Activated T-helper 1 cell treated with anti-CD3 and anti-CD28 coated beads, Interleukin-2, amount 50 U/mL, for 16 hours (primary cell): ENCODE measurements around the gene PLAAT1.

ENCODE experiments used
- DNase-seq, 2 donors: peaks; one replicate each; pipeline ENCODE4 v3.0.0-alpha.2; 2020; ENCODE audit warnings: low read depth in 1 of 2, low spot score in 1 of 2

PLAAT1 gene

DNA sequence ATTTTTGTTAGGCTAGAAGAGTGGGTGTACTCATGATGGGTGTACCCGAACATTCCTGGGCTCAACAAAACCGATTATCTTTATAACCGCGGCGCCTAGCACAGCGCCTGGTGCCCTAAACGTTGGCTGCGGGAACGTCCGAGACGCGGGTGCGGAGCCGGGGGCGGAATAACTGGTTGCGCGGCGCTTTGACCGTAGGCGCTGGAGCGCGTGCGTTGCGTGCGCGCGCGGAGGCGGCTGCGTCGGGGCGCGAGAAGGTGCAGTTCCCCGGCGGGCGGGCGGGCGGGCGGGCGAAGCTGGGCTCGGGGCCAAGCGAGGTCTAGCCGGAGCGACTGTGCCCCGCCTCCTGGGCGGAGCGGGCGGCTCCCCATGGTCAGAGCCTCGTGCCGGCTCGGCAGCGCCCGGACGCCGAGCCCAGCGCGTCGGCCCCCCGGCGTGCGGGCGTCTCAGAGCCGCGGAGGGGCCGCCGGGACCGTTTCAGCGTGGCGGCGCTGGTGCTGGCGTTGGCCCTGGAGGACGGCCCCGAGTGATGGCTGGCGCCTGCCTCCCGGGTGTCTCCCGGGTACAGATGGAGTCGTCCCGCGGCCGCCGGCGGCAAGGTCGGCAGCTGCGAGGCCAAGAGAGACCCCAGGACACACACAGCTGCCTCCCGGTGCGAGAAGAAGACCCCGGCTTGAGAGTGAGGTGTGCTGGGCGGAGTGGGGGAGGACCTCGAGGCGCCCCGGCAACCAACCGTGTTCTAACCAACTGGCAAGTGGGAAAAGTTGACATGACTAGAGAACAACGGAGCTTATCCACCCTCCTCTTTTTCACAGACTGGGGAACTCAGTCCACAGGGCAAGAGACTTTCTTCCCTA, at the start of gene PLAAT1:
Gene PLAAT1, plus strand, starts transcription at position 373 of the 857 bp plus-strand sequence. CDS start 14,429 bp downstream, outside the sequence.
- no peak for DNase-seq

DNA sequence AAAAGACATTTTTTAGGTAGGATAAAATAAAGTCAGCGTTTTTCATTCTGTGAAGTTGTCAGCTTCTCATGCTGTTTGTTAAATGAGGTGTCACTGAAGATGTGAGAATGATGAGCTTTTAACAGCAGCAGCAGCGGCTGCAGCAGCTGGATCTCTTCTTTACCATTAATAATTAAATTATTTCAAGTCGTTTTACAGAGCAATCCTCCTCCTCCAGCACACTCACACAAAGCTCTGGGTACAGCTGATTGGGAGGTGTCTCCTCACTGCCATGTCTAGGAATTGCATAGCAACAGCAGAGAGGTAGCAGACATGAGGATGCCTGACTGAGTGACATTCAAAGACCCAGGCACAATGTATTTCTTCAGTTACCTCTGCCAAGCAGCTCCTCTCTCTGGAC, 46.7 kb upstream of the PLAAT1 start:
- DNase-seq: no peak

GRCh38 chr3:193196746-193197145, 44.3 kb upstream of the PLAAT1 start:
- DNase-seq: no peak

DNA sequence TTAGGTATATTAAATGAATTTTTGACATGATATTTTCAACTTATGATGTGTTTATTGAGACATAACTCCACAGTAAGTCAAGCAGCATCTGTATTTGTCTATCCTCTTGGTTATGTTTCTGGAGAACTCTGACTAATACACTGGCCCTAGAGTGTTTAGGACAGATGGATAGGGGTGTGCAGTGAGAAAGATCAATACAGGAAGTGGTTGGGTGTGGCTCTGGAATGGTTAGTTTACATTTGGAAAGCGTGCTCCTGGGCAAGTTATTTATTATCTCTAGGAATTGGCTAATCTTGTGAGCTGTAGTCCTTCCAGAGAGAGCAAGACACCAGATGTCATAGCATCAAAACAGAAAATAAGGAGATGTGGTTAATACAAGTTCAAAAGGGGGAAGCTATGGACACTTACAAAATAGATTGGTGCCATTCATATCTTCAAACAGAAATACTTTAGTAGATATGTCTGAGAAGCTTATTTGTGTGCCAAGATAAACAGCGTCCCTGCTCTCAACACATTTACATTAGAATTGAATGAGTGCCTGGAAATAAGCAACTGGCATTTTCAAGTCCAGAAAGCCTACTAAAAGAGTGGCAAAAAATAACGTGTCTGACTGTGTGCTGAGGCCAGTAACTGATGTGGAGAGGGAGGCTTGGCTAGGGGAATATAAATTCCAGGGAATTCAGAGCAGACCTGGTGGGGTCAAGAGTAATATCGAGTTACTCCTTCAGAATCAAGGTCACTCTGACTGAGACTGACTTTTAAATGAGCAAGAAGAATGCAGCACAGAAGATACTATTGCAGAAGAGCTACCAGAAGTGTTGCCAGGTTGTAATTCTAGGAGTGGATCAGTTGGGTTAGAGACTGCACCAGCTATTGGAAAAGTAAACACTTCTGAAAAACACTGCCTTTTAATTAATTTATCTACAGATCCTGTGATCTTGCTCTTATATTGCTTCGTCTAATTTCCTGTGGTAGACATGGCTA, 33.4 kb upstream of the PLAAT1 start:
- DNase-seq: no peak

GRCh38 chr3:193210618-193211017, 30.4 kb upstream of the PLAAT1 start:
- DNase-seq: no peak

DNA sequence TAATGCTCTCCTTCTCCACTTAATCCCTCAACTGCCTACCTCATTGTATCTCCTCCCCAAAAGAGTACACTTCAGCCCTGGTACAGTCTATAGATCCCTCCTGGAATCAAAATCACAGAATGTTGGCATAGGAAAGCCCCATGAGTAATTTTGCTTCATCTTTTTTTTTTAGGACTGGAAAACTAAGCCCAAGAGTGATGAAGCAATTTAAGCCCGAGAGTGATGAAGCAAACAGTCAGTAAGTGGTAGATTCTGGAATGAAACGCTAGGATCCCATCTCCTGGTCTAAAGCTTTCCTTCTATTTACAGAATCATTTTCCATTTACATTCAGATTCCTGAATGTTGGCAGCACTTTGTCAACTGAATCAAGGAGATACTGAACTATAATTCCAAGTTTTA, 29.8 kb upstream of the PLAAT1 start:
- DNase-seq: no peak

- no peak for DNase-seq
These were observed 29.0 kb upstream of the PLAAT1 start for GRCh38 chr3:193211984-193212383.

DNA sequence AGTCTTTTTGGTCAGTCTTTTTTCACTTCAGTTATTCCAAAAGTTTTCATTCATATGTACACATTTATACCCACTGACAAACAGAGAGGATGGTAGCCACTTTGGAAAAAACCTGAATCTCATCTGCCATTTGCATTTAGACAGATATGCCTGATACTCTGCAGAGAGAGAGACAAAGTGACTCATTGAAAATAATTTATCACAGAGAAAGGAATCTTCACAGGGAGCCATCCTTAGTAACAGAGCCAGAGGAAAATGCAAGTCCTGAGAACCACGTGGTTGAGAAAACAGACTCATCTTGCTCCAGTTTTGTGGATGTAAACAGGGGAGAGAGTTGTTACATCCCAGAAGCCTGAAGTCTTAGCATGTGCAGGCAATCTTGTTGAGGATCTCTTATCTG, 28.2 kb upstream of the PLAAT1 start:
- no peak for DNase-seq

GRCh38 chr3:193214445-193214844, 26.6 kb upstream of the PLAAT1 start:
- no peak for DNase-seq

DNA sequence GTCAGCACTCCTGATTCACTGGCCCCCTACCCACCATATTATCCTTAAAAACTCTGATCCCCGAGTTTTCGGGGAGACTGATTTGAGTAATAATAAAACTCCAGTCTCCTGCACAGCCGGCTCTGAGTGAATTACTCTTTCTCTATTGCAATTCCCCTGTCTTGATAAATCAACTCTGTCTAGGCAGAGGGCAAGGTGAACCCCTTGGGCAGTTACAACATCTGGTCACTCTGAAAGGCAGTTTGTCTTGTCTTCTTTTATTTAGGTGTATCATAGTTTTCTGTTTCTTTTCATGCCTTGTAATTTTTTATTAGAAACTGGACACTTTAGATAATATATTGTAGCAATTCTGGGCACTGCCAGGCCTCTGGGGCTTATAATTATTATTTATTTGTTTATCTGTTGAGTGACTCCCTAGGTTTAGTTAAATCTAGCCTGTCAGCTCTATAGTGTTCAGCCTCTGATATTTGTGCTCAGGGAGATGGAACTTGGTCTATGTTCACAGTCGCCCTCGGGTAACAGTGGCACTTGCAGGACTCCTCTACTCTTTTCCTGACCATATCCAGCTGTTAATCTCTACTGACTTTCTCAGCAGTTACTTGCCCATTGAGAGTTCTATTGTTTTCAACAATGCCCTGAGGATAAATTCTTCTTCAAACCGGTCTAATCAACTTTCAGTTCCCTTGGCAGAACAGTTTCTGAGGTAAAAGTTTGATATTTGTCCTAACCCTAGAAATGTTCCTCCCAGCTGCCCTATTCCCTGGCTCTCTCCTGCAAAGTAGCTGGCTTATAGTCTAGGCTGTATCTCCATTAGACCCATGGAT, 15.5 kb upstream of the PLAAT1 start:
- DNase-seq: no peak

DNA sequence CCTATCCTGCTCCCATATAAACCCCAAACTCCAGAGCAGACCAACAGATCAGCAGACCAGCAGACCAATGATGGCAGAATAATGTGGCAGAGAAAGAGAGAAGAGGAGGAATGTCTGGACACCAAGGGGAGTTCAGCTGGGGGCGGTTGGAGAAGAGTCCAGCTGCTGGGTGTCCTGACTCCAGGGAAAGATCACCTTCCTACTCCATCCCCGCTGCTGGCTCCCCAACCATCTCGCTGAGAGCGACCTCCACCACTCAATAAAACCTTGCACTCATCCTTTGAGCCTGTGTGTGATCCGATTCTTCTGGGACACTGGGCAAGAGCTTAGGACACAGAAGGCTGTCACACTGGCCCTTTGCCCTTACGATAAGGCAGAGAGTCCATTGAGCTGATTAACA, 12.8 kb upstream of the PLAAT1 start:
- no peak for DNase-seq

DNA sequence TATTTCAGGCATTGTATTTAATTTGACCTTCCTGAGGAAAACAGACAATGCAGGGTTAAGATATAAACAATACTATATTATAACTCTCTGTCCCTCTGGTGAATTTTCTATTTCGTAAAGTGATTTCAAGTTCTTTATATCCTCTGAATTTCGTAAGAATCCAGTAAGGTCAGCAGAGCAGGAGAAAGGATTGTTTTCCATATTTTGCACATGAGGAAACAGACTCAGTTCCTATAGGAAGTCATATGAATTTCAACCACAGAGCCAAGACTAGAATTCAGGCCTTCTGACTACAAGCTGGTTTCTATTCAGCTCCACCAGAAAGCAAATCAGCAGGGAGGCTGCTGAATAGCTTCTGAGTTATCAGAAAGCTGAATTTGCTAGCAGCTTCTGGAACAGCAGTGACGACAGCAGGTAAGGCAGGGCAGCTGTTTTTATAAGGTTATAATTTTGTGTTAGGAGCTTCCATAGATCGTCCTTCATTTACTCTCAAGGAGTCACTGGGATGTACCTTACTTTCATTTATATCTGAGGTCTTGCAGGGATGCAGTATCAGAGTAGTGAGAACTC, 11.1 kb upstream of the PLAAT1 start:
- DNase-seq: no peak

DNA sequence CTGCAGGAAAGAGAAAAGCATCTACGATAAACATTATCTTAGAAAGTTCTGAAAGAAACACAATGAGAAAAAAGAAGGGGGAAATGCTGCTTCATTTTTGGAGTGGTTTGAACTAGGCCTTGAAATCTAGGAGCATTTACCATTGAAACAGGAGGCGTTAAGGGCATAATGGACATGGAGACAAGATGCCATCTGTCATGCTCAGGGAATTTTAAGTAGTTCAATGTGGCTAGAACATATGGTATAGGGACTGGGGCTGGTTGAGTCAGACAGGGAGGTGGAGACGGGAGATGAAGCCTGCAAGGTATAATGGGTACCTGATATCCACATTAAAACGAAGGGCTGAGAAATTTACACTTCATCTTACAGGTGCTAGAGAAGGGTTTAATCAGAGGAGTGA, 10.4 kb upstream of the PLAAT1 start:
- DNase-seq: no peak

DNA sequence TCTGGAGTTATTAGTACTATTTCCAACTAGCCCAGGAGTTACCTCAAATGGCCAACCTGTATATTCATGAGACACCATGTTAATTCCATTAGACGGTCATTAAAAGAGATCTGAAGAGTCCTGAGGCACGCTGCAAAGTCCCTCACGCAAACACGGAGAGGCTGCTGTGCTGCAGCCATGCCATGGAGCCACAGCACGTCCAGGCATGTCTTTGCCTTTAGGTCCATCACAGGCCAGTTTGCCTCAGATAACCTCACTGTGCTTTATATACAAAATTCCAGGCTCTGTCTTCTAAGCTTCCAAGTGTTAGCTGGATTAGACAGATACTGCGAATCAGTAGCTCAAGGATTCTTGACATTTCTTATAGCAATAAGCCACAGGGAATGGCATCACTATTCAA, 9.8 kb upstream of the PLAAT1 start:
- no peak for DNase-seq

- DNase-seq: no peak
These were observed 4.4 kb upstream of the PLAAT1 start for GRCh38 chr3:193236599-193236998.

GRCh38 chr3:193237030-193237429, 4.0 kb upstream of the PLAAT1 start:
- DNase-seq: no peak

- DNase-seq: no peak
These were observed 579 bp upstream of the PLAAT1 start for GRCh38 chr3:193240436-193240849.

GRCh38 chr3:193241716-193242115, 694 bp downstream of the PLAAT1 start:
- no peak for DNase-seq

GRCh38 chr3:193243571-193243970, 2.5 kb downstream of the PLAAT1 start:
- no peak for DNase-seq

DNA sequence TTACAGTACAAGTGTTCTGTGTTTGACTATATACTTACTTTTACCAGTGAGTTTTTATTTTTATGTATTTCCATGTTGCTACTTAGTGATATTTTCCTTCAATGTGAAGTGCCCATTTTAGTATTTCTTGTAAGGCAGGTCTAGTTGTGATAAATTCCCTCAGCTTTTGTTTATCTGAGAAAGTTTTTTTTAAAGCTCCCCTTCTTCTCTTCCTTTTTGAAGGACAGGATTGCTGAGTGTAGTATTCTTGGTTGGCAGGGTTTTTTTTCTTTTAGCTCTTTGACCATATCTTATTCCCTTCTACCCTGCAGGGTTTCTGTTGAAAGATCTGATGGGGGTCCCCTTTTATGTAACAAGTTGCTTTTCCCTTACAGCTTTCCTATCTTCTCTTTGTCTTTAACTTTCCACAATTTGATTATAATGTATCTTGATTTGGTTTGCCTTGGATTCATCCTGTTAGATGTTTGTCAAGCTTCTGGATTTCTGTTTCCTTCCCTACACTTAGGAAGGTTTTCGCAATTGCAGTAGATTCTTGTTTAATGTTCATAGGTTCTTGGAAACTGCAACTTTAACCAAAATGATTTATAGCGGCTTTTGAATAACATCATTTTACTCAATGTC, 7.9 kb downstream of the PLAAT1 start:
- DNase-seq: no peak
